Endothelial cell of umbilical vein (primary cell): ENCODE data around the gene SLC7A4.

Experiments used
- CTCF ChIP-seq, 2 donors: IDR thresholded peaks; 1 replicate in 1 of 2; 2 replicates in 1 of 2; pipeline ENCODE4 v1.5.1; 2011; ENCODE audit warnings: low read length in 2 of 2, mild to moderate bottlenecking in 2 of 2, moderate library complexity in 2 of 2, control low read depth in 1 of 2, inconsistent platforms in 1 of 2, low read depth in 1 of 2; ENCODE audit not compliant: insufficient read depth in 1 of 2; ENCODE audit errors: extremely low read depth in 1 of 2
- EZH2 ChIP-seq: IDR thresholded peaks from 2 replicates; pipeline ENCODE4 v1.6.1; 2012; ENCODE audit warnings: borderline replicate concordance, low read depth, mild to moderate bottlenecking, moderate library complexity, low read length, inconsistent platforms; ENCODE audit not compliant: severe bottlenecking
- FOS ChIP-seq: IDR thresholded peaks from 2 replicates; pipeline ENCODE4 v1.6.1; 2011; ENCODE audit warnings: mild to moderate bottlenecking, low read length, moderate library complexity, borderline replicate concordance; ENCODE audit not compliant: insufficient read depth
- GATA2 ChIP-seq: IDR thresholded peaks from 2 replicates; pipeline ENCODE4 v1.7.0; 2011; ENCODE audit warnings: low read depth, mild to moderate bottlenecking, moderate library complexity, mixed read lengths, low read length; ENCODE audit not compliant: insufficient read length, insufficient read depth
- JUN ChIP-seq: IDR thresholded peaks from 2 replicates; pipeline ENCODE4 v1.6.1; 2011; ENCODE audit warnings: borderline replicate concordance, low read depth; ENCODE audit not compliant: insufficient read length, insufficient read depth
- MYC ChIP-seq: IDR thresholded peaks from one replicate; pipeline ENCODE4 v1.6.1; 2011; ENCODE audit warnings: mild to moderate bottlenecking, low read depth, low read length
- POLR2A ChIP-seq: IDR thresholded peaks from 2 replicates; pipeline ENCODE4 v1.6.1; 2012; ENCODE audit warnings: low read depth, mild to moderate bottlenecking, control low read depth, low read length
- POLR2AphosphoS5 ChIP-seq: IDR thresholded peaks from 2 replicates; pipeline ENCODE4 v1.6.1; 2012; ENCODE audit warnings: low read depth, mild to moderate bottlenecking, control low read depth, low read length, moderate library complexity; ENCODE audit not compliant: insufficient read depth
- TF ChIP-seq, protein P1 (sequence below): IDR thresholded peaks from 2 replicates; pipeline ENCODE4 v1.6.1; 2011; ENCODE audit not compliant: insufficient read depth, insufficient read length

DNA sequence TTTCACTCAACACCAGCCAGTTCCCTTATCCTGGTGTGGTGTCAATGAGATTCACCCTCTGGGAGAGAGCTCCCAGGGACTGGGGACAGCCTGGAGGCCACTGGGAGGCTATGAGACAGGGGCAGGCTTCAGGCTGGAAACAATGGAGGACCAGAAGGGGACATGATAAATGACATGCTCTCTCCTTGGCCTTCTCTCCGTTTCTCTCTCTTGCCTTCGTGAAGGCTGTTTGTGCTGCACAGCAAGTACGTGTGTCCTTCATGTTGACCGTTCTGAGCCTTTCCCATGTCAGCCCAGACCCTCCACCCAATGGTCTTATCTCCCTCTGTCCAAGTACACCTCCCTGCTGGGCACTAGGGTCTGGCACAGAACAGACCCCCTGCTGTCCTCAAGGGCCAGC is 51.8 kb downstream of the SLC7A4 start:
- TF ChIP-seq CTCF (IDR thresholded peaks at IDR 0.05; ENCODE audit: extremely low read depth in 1 of 2, insufficient read depth in 1 of 2, low read depth in 1 of 2, low read length in 2 of 2) (no peak), EZH2 (no peak), JUN (no peak), POLR2A (no peak), POLR2AphosphoS5 (no peak), FOS (no peak), MYC (no peak), GATA2 (no peak)
- TF ChIP-seq, protein P1, sequence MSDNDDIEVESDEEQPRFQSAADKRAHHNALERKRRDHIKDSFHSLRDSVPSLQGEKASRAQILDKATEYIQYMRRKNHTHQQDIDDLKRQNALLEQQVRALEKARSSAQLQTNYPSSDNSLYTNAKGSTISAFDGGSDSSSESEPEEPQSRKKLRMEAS, result no peak
